Measurements from ENCODE around the gene DNAJC4. TPM values are rescaled to one million over a fixed set of nuclear protein-coding genes. Genes with fewer than 3 reads are reported as not detected.
"Not testable (repeated sequence)": the region's sequence is repeated elsewhere in the genome, so short reads cannot be mapped to it uniquely, and the experiment has no call there.

DNAJC4 gene
- total RNA-seq, 2 donors from 2014 or later, result 55.8 to 63.8 TPM

DNA sequence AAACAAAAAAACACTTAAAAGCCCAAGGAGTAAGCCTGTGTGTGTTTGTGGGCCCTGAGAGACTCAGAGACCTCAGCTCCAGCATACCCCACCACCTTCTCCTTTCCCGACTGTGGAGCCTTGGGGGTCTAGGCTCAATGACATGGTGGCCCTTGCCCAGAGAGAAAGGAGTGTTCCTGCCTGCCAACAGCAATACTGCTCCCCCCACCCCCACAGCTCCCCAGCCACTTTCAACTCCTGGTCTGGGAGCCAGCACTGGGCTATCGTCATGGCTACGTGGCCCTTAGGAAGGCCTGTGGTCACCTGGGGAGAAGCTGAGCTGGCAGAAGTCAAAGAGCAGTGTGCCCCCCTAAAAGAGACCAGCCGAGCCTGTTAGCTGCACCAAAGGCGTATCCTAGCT lies 13.8 kb downstream of the DNAJC4 start:
- intact Hi-C loops (cut with DNase I), result no loop called here
- H3K4me3 ChIP-seq, result no peak overlapping the region
- no peak overlapping the region for H3K27ac ChIP-seq
- no peaks in the 10 kb centered on the region for H3K36me3 ChIP-seq
- H3K9me3 ChIP-seq, result no peaks in the 10 kb centered on the region
- H3K27me3 ChIP-seq (replicated peaks; ENCODE audit: insufficient read depth), result no peaks in the 10 kb centered on the region
- 73% methylated on average over 5 of the region's 5 CpGs for WGBS
- peaks cover 15% of the 10 kb centered on the region for H3K4me1 ChIP-seq (replicated peaks)
- DNase-seq (ENCODE audit: low spot score), result no peak
- TF ChIP-seq CTCF (IDR thresholded peaks at IDR 0.05) (no peak), POLR2A (IDR thresholded peaks at IDR 0.05) (no peak), POLR2AphosphoS5 (IDR thresholded peaks at IDR 0.05) (no peak)

- no peak for DNase-seq (ENCODE audit: low spot score)
- H3K36me3 ChIP-seq, result no peaks in the 10 kb centered on the region
- no peaks in the 10 kb centered on the region for H3K27me3 ChIP-seq (replicated peaks; ENCODE audit: insufficient read depth)
- peaks cover 15% of the 10 kb centered on the region for H3K4me1 ChIP-seq (replicated peaks)
- intact Hi-C loops (cut with DNase I), result no loop called here
- peak overlapping the region; percentile 71 to 84 for H3K27ac ChIP-seq
- TF ChIP-seq POLR2AphosphoS5 (IDR thresholded peaks at IDR 0.05) (no peak), CTCF (IDR thresholded peaks at IDR 0.05) (no peak), POLR2A (IDR thresholded peaks at IDR 0.05) (no peak)
- H3K4me3 ChIP-seq, result peak overlapping the region in 1 of 2 donors; percentile 52
- no peaks in the 10 kb centered on the region for H3K9me3 ChIP-seq
- WGBS, result 36% methylated on average over 6 of the region's 6 CpGs
Observed at GRCh38 chr11:64244966-64245365, 14.6 kb downstream of the DNAJC4 start.

GRCh38 chr11:64245401-64245796 lies 15.1 kb downstream of the DNAJC4 start:
- intact Hi-C loops (cut with DNase I), result no loop called here
- no peak for DNase-seq (ENCODE audit: low spot score)
- peak overlapping the region; percentile 71 to 84 for H3K27ac ChIP-seq
- no peaks in the 10 kb centered on the region for H3K27me3 ChIP-seq (replicated peaks; ENCODE audit: insufficient read depth)
- no peaks in the 10 kb centered on the region for H3K36me3 ChIP-seq
- WGBS, result 2% methylated on average over 6 of the region's 6 CpGs
- H3K9me3 ChIP-seq, result no peaks in the 10 kb centered on the region
- TF ChIP-seq POLR2AphosphoS5 (IDR thresholded peaks at IDR 0.05), result no peak
- TF ChIP-seq POLR2A (IDR thresholded peaks at IDR 0.05), result no peak
- no peak for TF ChIP-seq CTCF (IDR thresholded peaks at IDR 0.05)
- peak overlapping the region; percentile 47 to 52 for H3K4me3 ChIP-seq
- peaks cover 15% of the 10 kb centered on the region for H3K4me1 ChIP-seq (replicated peaks)

DNA sequence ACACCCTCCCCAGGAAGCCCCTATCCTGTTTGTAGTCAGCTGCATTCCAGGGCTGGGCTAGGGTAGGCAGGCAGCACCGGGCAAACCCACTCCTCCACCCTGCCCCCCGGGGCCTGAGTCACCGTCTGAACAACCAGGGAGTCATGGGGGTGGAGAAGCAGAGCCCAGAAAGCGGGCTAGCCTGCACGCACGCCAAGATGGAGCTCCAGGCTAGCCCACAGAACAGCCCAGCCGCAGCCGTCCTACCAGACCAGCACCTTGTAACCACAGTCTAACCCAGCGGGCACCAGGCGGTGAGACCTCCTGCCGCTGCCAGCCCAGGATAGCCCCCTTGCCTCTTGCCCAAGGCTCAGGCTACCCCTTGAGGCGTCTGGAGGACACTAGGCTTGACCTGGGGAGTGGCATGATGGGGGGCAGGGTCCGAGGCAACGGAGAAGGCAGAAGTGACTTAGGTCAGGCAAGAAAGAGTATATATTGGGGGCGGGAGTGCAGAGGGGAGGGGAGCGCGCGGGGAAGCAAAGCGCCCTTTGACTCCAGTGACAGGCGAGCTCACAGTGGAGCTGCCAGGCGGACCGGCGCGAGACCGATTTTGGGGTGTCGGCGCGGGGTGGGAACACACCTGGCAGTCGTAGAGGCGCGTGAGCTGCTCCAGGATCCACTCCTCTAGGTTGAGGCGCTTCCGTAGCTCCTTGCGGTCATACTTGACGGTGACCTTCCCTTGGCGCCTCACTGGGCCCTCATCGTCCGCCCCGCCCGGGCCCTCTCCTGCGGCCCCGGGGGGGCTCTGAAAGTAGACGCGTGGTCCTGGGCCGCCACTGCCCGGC lies 15.7 kb downstream of the DNAJC4 start:
- Histone ChIP-seq H3K27ac (peak overlapping the region; percentile 71 to 84), H3K4me3 (peak overlapping the region; percentile 47 to 52), H3K4me1 (replicated peaks) (peaks cover 15% of the 10 kb centered on the region), H3K27me3 (replicated peaks; ENCODE audit: insufficient read depth) (no peaks in the 10 kb centered on the region), H3K36me3 (no peaks in the 10 kb centered on the region), H3K9me3 (no peaks in the 10 kb centered on the region)
- intact Hi-C loops (cut with DNase I), result no loop called here
- TF ChIP-seq POLR2AphosphoS5 (IDR thresholded peaks at IDR 0.05) (no peak), POLR2A (IDR thresholded peaks at IDR 0.05) (peak; percentile 38)
- under 1% methylated on average over 45 of the region's 46 CpGs for WGBS
- DNase-seq (ENCODE audit: low spot score), result no peak

GRCh38 chr11:64246621-64246870 lies 16.2 kb downstream of the DNAJC4 start:
- DNase-seq (ENCODE audit: low spot score); H3K36me3 ChIP-seq; H3K9me3 ChIP-seq; intact Hi-C loops (cut with DNase I); H3K27me3 ChIP-seq (replicated peaks; ENCODE audit: insufficient read depth): not testable (repeated sequence)
- H3K4me1 ChIP-seq (replicated peaks), result peaks cover 15% of the 10 kb centered on the region
- H3K27ac ChIP-seq, result peak overlapping the region; percentile 71 to 84
- H3K4me3 ChIP-seq, result peak overlapping the region; percentile 47 to 52
- 1% methylated on average over 23 of the region's 43 CpGs for WGBS

All from prostate gland (tissue), 2 donors.